Gastroesophageal sphincter (tissue), 3 donors: ENCODE measurements around the gene EARS2.

Experiments
- CTCF ChIP-seq, 4 experiments: fragments of 200-600 bp in 2 of 4; fragments of 450-650 bp in 2 of 4; sonication (generic) in 1 of 4; IDR thresholded peaks; one replicate each; pipeline ENCODE4 v1.5.1; 2017 to 2019; ENCODE audit warnings: antibody characterized with exemption in 4 of 4, mild to moderate bottlenecking in 2 of 4, moderate library complexity in 2 of 4
- POLR2A ChIP-seq, 2 donors: fragments of 450-650 bp; IDR thresholded peaks; one replicate each; pipeline ENCODE4 v1.6.1; 2017; ENCODE audit warnings: antibody characterized with exemption in 2 of 2, mild to moderate bottlenecking in 2 of 2, moderate library complexity in 1 of 2

DNA sequence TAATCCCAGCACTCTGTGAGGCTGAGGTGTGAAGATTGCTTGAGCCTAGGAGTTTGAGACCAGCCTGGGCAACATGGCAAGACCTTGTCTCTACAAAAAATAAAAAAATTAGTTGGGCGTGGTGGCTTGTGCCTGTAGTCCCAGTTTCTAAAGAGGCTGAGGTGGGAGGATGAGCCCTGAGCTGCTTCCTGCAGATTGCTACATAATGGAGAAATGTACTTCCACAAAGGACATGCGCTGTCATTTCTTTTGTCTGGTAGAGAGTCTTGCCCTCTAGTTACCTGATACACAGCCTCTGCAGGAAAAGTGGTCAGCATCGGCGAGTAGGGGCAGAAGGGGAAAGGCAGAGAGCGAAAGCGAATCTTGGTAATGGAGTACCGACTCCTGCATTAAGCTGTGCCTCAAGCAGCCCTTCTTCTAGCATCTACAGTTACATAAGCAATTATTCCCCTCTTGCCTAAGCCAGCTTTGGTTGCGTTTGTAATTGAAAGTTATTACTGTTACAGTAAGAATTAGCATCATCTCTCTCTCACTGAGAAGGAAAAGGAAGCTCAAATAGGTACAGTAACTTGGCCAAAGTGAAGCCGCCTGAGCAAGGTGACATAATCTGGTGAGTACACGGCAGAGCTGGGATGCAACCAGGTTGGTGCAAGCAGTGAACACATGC lies 28.4 kb downstream of the EARS2 start:
- no peak for TF ChIP-seq CTCF (IDR thresholded peaks at IDR 0.05)
- no peak for TF ChIP-seq POLR2A (IDR thresholded peaks at IDR 0.05)
